ENCODE measurements around the gene PBX4. TPM values are rescaled to one million over a fixed set of nuclear protein-coding genes. Genes with fewer than 3 reads are reported as not detected.

PBX4 gene
- total RNA-seq, 3 donors from 2014 or later (not counting 1 experiment from before 2014, with no cell fraction given), result 10.7 to 15.9 (median 11.1) TPM

DNA sequence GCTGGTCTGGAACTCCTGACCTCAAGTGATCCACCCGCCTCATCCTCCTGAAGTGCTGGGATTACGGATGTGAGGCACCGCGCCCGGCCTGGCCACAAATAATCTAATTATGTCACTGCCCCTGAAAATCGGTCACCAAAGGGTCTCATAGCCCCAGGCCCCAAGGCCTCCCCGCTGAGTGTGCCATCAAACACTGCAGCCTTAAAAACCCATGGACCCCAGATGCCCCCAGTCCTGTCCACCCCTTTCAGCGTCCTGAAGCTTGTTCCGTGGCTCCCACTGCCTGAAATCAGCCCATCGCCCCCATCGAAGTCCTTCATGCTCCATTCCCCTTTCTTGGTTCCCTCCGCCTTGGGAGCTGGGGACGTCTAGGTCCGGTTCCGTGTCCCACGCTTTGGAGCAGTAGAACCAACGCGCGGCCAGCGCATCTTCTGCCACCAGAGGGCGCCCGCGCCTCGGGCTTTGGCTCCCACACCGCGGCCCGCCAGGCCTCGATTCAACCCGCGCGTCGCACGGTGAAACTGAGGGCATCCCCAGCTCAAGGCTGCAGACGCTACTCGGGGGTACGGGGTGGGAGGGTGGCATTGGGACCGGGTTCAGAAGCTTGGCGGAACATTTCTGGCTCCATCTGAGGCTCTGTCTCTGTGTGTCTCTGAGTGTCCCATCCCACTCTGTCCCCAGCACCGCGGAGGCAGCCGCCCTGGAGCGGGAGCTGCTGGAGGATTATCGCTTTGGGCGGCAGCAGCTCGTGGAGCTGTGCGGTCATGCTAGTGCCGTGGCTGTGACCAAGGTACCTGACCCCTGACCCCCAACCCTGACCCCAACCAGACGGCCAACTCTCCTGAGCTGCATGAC is 86.3 kb downstream of the PBX4 start:
- Mint-ChIP-seq H3K27me3 (ENCODE audit: low read depth in 2 of 2) (peaks cover 0 to 2% of the 10 kb centered on the region in 2 donors), H3K4me1 (peaks cover 6 to 20% of the 10 kb centered on the region in 2 donors), H3K9me3 (no peaks in the 10 kb centered on the region), H3K36me3 (no peaks in the 10 kb centered on the region), H3K4me3 (peak overlapping the region; percentile 25), H3K27ac (peak overlapping the region; percentile 58 to 83)
- intact Hi-C loops (cut with micrococcal nuclease), result loop anchor here (1.0 kb wide), 2 partner anchors 112 to 427 kb away; no protein-coding TSS in a partner anchor
- Histone ChIP-seq H3K27ac (ENCODE audit: low read length) (no peak overlapping the region), H3K27me3 (ENCODE audit: control insufficient read depth, insufficient read depth, low read length) (no peaks in the 10 kb centered on the region), H3K4me1 (ENCODE audit: control insufficient read depth, insufficient read depth, low read length) (peaks cover 11% of the 10 kb centered on the region), H3K4me3 (ENCODE audit: low read length) (no peak overlapping the region), H3K36me3 (ENCODE audit: control insufficient read depth, insufficient read depth, low read length) (peaks cover 12% of the 10 kb centered on the region), H3K9me3 (ENCODE audit: control insufficient read depth, insufficient read depth, low read length) (no peaks in the 10 kb centered on the region)
- 33% methylated on average over 48 of the region's 48 CpGs for WGBS (ENCODE audit: insufficient coverage)
- DNase-seq (peak; percentile 88 to 92), ATAC-seq (peak; percentile 83 to 93 (median 86))
- TF ChIP-seq, protein P1, sequence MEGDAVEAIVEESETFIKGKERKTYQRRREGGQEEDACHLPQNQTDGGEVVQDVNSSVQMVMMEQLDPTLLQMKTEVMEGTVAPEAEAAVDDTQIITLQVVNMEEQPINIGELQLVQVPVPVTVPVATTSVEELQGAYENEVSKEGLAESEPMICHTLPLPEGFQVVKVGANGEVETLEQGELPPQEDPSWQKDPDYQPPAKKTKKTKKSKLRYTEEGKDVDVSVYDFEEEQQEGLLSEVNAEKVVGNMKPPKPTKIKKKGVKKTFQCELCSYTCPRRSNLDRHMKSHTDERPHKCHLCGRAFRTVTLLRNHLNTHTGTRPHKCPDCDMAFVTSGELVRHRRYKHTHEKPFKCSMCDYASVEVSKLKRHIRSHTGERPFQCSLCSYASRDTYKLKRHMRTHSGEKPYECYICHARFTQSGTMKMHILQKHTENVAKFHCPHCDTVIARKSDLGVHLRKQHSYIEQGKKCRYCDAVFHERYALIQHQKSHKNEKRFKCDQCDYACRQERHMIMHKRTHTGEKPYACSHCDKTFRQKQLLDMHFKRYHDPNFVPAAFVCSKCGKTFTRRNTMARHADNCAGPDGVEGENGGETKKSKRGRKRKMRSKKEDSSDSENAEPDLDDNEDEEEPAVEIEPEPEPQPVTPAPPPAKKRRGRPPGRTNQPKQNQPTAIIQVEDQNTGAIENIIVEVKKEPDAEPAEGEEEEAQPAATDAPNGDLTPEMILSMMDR (IDR thresholded peaks at IDR 0.05), result peak; percentile 95

DNA sequence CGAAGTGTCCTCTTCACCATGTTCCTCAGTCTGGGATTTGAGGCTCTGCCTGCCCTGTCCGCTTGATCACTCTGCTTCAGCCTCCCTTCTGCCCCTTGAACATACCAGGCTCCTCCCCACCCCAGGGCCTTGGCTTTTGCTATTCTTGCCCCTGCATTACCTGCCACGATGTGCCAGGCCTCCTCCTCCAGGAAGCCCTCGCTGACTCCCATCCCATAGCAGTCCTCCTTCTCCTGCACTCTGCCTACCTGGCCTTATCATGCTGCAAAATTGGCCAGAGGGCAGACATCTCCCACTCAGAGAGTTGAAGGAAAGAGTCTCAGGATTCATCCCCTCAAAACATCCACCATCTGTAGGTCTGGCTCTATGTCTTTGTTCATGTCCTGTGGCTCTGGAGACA is 87.6 kb downstream of the PBX4 start:
- Mint-ChIP-seq H3K27ac (peak overlapping the region in 1 of 2 donors; percentile 53), H3K9me3 (no peaks in the 10 kb centered on the region), H3K4me1 (peaks cover 6 to 22% of the 10 kb centered on the region in 2 donors), H3K27me3 (ENCODE audit: low read depth in 2 of 2) (no peaks in the 10 kb centered on the region), H3K4me3 (peak overlapping the region; percentile 10), H3K36me3 (no peaks in the 10 kb centered on the region)
- ATAC-seq (no peak), DNase-seq (no peak)
- Histone ChIP-seq H3K9me3 (ENCODE audit: control insufficient read depth, insufficient read depth, low read length) (no peaks in the 10 kb centered on the region), H3K36me3 (ENCODE audit: control insufficient read depth, insufficient read depth, low read length) (peaks cover 13% of the 10 kb centered on the region), H3K27ac (ENCODE audit: low read length) (no peak overlapping the region), H3K4me3 (ENCODE audit: low read length) (no peak overlapping the region), H3K4me1 (ENCODE audit: control insufficient read depth, insufficient read depth, low read length) (peaks cover 11% of the 10 kb centered on the region), H3K27me3 (ENCODE audit: control insufficient read depth, insufficient read depth, low read length) (no peaks in the 10 kb centered on the region)
- WGBS (ENCODE audit: insufficient coverage), result 90% methylated on average over 4 of the region's 4 CpGs
- TF ChIP-seq, protein P1 (IDR thresholded peaks at IDR 0.05), result no peak
- intact Hi-C loops (cut with micrococcal nuclease), result no loop called here

DNA sequence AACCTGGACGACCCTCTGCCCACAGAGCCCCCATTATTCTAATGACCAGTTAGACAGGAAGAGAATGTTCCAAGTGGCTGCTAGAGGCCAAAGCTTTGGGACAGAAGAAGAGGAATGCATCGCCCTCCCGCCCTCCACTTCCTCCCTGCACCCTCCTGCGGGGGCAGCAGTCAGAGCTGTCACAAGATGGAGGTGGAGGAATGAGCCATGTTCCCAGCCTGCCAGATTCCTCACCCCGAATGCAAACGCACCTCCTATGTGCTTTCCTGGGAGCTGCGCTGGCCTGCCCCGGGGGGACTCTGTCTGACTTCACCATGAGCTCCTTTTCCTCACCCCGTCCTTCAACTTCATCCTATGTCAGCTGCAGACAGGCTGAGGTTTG is 88.1 kb downstream of the PBX4 start:
- Histone ChIP-seq H3K4me1 (ENCODE audit: control insufficient read depth, insufficient read depth, low read length) (peaks cover 11% of the 10 kb centered on the region), H3K36me3 (ENCODE audit: control insufficient read depth, insufficient read depth, low read length) (peaks cover 13% of the 10 kb centered on the region), H3K27me3 (ENCODE audit: control insufficient read depth, insufficient read depth, low read length) (no peaks in the 10 kb centered on the region), H3K27ac (ENCODE audit: low read length) (no peak overlapping the region), H3K9me3 (ENCODE audit: control insufficient read depth, insufficient read depth, low read length) (no peaks in the 10 kb centered on the region), H3K4me3 (ENCODE audit: low read length) (no peak overlapping the region)
- WGBS (ENCODE audit: insufficient coverage), result 83% methylated on average over 5 of the region's 9 CpGs
- intact Hi-C loops (cut with micrococcal nuclease), result no loop called here
- no peak for ATAC-seq
- Mint-ChIP-seq H3K27me3 (ENCODE audit: low read depth in 2 of 2) (no peaks in the 10 kb centered on the region), H3K36me3 (no peaks in the 10 kb centered on the region), H3K27ac (peak overlapping the region in 1 of 2 donors; percentile 53), H3K4me3 (no peak overlapping the region), H3K4me1 (peaks cover 6 to 22% of the 10 kb centered on the region in 2 donors), H3K9me3 (no peaks in the 10 kb centered on the region)
- DNase-seq, result no peak
- TF ChIP-seq, protein P1 (IDR thresholded peaks at IDR 0.05), result no peak
